HepG2 (cell line): ENCODE data around the gene RFX7. TPM values are rescaled to one million over a fixed set of nuclear protein-coding genes. Genes with fewer than 3 reads are reported as not detected.

Experiments
- FOXJ3 ChIP-seq: sonication (generic); formaldehyde crosslinking; IDR thresholded peaks from 2 replicates; pipeline ENCODE4 v1.4.0; 2020; ENCODE audit warnings: missing genetic modification reagents, mild to moderate bottlenecking, borderline replicate concordance
- GATAD2A ChIP-seq: IDR thresholded peaks from 2 replicates; pipeline ENCODE4 v1.6.1; 2016
- GFI1 ChIP-seq: sonication (generic); formaldehyde crosslinking; IDR thresholded peaks from 2 replicates; pipeline ENCODE4 v1.5.0; 2020; ENCODE audit warnings: missing genetic modification reagents, mild to moderate bottlenecking, borderline replicate concordance
- JDP2 ChIP-seq: sonication (generic); formaldehyde crosslinking; IDR thresholded peaks from 2 replicates; pipeline ENCODE4 v1.8.1; 2022; ENCODE audit warnings: missing genetic modification reagents, borderline replicate concordance
- KAT7 ChIP-seq: IDR thresholded peaks from 2 replicates; pipeline ENCODE4 v1.6.1; 2018; ENCODE audit warnings: borderline replicate concordance, missing compliant biosample characterization
- MAX ChIP-seq: IDR thresholded peaks from 2 replicates; pipeline ENCODE4 v1.6.1; 2012; ENCODE audit warnings: inconsistent platforms
- MXI1 ChIP-seq: IDR thresholded peaks from 3 replicates; pipeline ENCODE4 v1.6.1; 2012; ENCODE audit warnings: low read depth, low read length, inconsistent platforms, borderline replicate concordance
- PHF8 ChIP-seq: sonication (generic); formaldehyde crosslinking; IDR thresholded peaks from 2 replicates; pipeline ENCODE4 v1.5.0; 2020; ENCODE audit warnings: missing genetic modification reagents
- PTBP1 ChIP-seq: fragments of 200-400 bp; formaldehyde crosslinking; IDR thresholded peaks from 2 replicates; pipeline ENCODE4 v1.6.1; 2018; ENCODE audit warnings: low read length, low read depth; ENCODE audit not compliant: poor library complexity, severe bottlenecking
- SRSF4 ChIP-seq: fragments of 200-400 bp; formaldehyde crosslinking; IDR thresholded peaks from one replicate; pipeline ENCODE4 v1.6.1; 2018; ENCODE audit warnings: mild to moderate bottlenecking, low read depth, low read length, moderate library complexity; ENCODE audit not compliant: poor library complexity, severe bottlenecking
- ZBTB7A ChIP-seq: sonication (generic); formaldehyde crosslinking; IDR thresholded peaks from 2 replicates; pipeline ENCODE4 v1.8.0; 2022; ENCODE audit warnings: mild to moderate bottlenecking, missing genetic modification reagents
- ZFP41 ChIP-seq: sonication (generic); formaldehyde crosslinking; IDR thresholded peaks from 2 replicates; pipeline ENCODE4 v1.4.0; 2020; ENCODE audit warnings: mild to moderate bottlenecking, missing genetic modification reagents, borderline replicate concordance
- ZFP90 ChIP-seq: sonication (generic); formaldehyde crosslinking; IDR thresholded peaks from 2 replicates; pipeline ENCODE4 v1.8.0; 2022; ENCODE audit warnings: missing genetic modification reagents, mild to moderate bottlenecking, inconsistent platforms, borderline replicate concordance
- ZFP91 ChIP-seq: sonication (generic); formaldehyde crosslinking; IDR thresholded peaks from 2 replicates; pipeline ENCODE4 v1.9.0; 2022; ENCODE audit warnings: missing genetic modification reagents, mild to moderate bottlenecking, borderline replicate concordance
- ZHX1 ChIP-seq: sonication (generic); formaldehyde crosslinking; IDR thresholded peaks from 2 replicates; pipeline ENCODE4 v1.8.1; 2022; ENCODE audit warnings: low read depth, mild to moderate bottlenecking, missing genetic modification reagents
- ZNF224 ChIP-seq: sonication (generic); formaldehyde crosslinking; IDR thresholded peaks from 2 replicates; pipeline ENCODE4 v1.5.0; 2020; ENCODE audit warnings: mild to moderate bottlenecking, missing genetic modification reagents
- ZNF34 ChIP-seq: sonication (generic); formaldehyde crosslinking; IDR thresholded peaks from 2 replicates; pipeline ENCODE4 v1.4.0; 2020; ENCODE audit warnings: mild to moderate bottlenecking, missing genetic modification reagents, borderline replicate concordance
- ZNF549 ChIP-seq: sonication (generic); formaldehyde crosslinking; IDR thresholded peaks from 2 replicates; pipeline ENCODE4 v1.5.0; 2020; ENCODE audit warnings: missing genetic modification reagents
- ZNF605 ChIP-seq: sonication (generic); formaldehyde crosslinking; IDR thresholded peaks from 2 replicates; pipeline ENCODE4 v1.8.0; 2022; ENCODE audit warnings: mild to moderate bottlenecking, missing genetic modification reagents
- ZNF777 ChIP-seq: sonication (generic); formaldehyde crosslinking; IDR thresholded peaks from 2 replicates; pipeline ENCODE4 v1.4.0; 2020; ENCODE audit warnings: missing genetic modification reagents
- ZSCAN9 ChIP-seq: IDR thresholded peaks from 2 replicates; pipeline ENCODE4 v1.6.1; 2016; ENCODE audit warnings: borderline replicate concordance
- polyA plus RNA-seq, 8 experiments: library from polyadenylated mRNA; depleted of rRNA in 3 of 8; stranded (reverse) in 7 of 8; unstranded in 1 of 8; fragments of >200 nt; fragmentation: Illumina TruSeq in 4 of 8; extraction: Trizol in 4 of 8; gene quantifications; 2 replicates each; pipeline versions ENCODE4 v1.2.1 to v1.2.3, GENCODE V29; 2011 to 2016; ENCODE audit warnings: low read depth in 4 of 8, missing spikeins in 1 of 8, mixed read lengths in 1 of 8; ENCODE audit not compliant: insufficient read depth in 1 of 8
- total RNA-seq, 5 experiments: library from RNA; depleted of rRNA; stranded (reverse); fragments of >200 nt; fragmentation: Illumina TruSeq; extraction: Trizol; gene quantifications; 2 replicates each; pipeline ENCODE4 v1.2.3, GENCODE V29; 2016; ENCODE audit warnings: low read depth in 1 of 5

Gene RFX7
- total and polyA plus RNA-seq, 2 of the 13 experiments (the other 11 are each of a cell fraction or from before 2014, with no cell fraction given): 8.5 to 10.4 TPM

GRCh38 chr15:56244811-56245576 lies 1.3 kb upstream of the RFX7 start (continued):
- TF ChIP-seq ZBTB7A (no peak), MXI1 (no peak), SRSF4 (no peak), FOXJ3 (CRISPR knock-in tag) (peak; percentile 17; the same call in 1 of the 2 replicates), KAT7 (no peak), GATAD2A (CRISPR knock-in tag) (peak; percentile 41; the same call in 1 of the 2 replicates), ZNF34 (CRISPR knock-in tag) (no peak), ZHX1 (CRISPR knock-in tag) (no peak), ZNF549 (CRISPR knock-in tag) (no peak), PTBP1 (no peak), ZNF224 (CRISPR knock-in tag) (no peak), JDP2 (no peak), MAX (peak; percentile 90), ZFP41 (CRISPR knock-in tag) (no peak), ZFP91 (CRISPR knock-in tag) (peak; percentile 63), ZSCAN9 (CRISPR knock-in tag) (no peak), ZFP90 (CRISPR knock-in tag) (0 out of 2 replicates have a peak, but pooled peaks have one; percentile 61), ZNF605 (CRISPR knock-in tag) (peak; percentile 30; the same call in 1 of the 2 replicates), PHF8 (CRISPR knock-in tag) (peak; percentile 52), GFI1 (0 out of 2 replicates have a peak, but pooled peaks have one; percentile 27), ZNF777 (CRISPR knock-in tag) (0 out of 2 replicates have a peak, but pooled peaks have one; percentile 26)
